ENCODE results near the gene CCSER1. TPM values are rescaled to one million over a fixed set of nuclear protein-coding genes. Genes with fewer than 3 reads are reported as not detected.

The CCSER1 gene
- total RNA-seq, 4 donors from 2014 or later, result 3.6 to 7.0 (median 5.5) TPM

DNA sequence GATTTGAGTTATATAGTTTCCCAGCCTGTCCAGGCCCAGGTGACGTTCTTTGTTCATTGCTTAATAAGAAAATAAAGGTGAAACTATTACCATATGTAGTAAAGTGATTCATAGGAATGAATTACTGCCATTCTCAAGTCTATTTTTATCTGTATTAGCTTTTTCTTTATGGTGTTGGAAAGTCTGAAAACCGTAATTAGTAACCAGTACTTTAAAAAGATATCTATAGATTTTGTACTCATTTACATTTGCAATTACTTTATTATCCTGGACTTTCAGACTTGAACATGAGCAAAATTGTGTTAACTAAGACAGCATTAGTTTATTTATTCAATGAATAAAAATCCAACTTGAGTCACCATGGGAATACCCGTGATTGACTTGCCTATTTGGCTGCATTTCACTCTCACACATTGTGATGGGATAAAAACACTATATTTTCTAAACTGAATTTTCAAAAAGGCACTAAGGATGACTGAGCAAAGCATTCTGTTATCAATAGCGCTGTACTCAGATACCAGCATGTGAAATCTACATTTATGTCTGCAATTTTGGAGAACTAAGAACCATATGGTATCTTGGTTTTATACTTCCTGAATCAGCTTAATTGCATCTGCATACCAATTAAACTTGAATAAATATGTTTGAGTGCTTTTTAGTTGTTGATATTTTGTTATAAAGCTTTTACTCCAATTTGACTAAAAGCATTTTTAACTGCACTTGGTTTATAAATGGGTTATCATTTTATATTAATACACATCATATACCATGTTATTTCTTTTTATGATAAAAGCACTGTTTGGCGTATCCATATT lies 154.6 kb downstream of the CCSER1 start:
- Histone ChIP-seq H3K9me3 (no peaks in the 10 kb centered on the region), H3K36me3 (no peaks in the 10 kb centered on the region), H3K4me1 (no peaks in the 10 kb centered on the region), H3K4me3 (no peak overlapping the region), H3K27ac (replicated peaks in 1 of 4) (no peak overlapping the region), H3K27me3 (no peaks in the 10 kb centered on the region)
- DNase-seq (ENCODE audit: extremely low spot score), result no peak
- 80% methylated on average over 5 of the region's 5 CpGs for WGBS
- intact Hi-C loops (cut with DNase I), result no loop called here
- TF ChIP-seq POLR2AphosphoS5 (IDR thresholded peaks at IDR 0.05), result no peak
- TF ChIP-seq POLR2A (IDR thresholded peaks at IDR 0.05; ENCODE audit: low read depth), result no peak
- TF ChIP-seq, protein P1, sequence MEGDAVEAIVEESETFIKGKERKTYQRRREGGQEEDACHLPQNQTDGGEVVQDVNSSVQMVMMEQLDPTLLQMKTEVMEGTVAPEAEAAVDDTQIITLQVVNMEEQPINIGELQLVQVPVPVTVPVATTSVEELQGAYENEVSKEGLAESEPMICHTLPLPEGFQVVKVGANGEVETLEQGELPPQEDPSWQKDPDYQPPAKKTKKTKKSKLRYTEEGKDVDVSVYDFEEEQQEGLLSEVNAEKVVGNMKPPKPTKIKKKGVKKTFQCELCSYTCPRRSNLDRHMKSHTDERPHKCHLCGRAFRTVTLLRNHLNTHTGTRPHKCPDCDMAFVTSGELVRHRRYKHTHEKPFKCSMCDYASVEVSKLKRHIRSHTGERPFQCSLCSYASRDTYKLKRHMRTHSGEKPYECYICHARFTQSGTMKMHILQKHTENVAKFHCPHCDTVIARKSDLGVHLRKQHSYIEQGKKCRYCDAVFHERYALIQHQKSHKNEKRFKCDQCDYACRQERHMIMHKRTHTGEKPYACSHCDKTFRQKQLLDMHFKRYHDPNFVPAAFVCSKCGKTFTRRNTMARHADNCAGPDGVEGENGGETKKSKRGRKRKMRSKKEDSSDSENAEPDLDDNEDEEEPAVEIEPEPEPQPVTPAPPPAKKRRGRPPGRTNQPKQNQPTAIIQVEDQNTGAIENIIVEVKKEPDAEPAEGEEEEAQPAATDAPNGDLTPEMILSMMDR (IDR thresholded peaks at IDR 0.05), result no peak
- no peak for TF ChIP-seq EP300 (IDR thresholded peaks at IDR 0.05)

DNA sequence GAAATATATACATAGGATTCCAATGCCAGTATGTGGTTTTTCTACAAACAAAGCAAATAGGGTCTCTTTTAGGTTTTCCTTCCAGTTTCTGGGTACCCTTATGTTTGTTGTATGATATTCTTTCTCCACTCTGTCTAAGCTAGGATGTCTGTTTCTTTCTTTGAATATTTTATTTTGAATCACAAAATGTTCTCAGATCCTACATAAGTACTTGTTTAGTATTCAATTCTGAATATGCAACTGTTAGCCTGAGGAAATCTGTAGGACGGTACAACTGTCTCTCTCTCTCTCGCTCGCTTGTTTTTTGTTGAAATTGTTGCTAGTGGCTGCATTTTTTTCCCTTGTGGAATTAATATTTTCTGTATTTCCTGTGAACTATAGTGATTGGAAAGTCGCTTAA lies 163.2 kb downstream of the CCSER1 start:
- no peak overlapping the region for H3K27ac ChIP-seq (replicated peaks in 1 of 4)
- DNase-seq (ENCODE audit: extremely low spot score), result no peak
- H3K9me3 ChIP-seq, result no peaks in the 10 kb centered on the region
- H3K27me3 ChIP-seq, result no peaks in the 10 kb centered on the region
- no peak overlapping the region for H3K4me3 ChIP-seq
- TF ChIP-seq POLR2A (IDR thresholded peaks at IDR 0.05; ENCODE audit: low read depth) (no peak), POLR2AphosphoS5 (IDR thresholded peaks at IDR 0.05) (no peak), EP300 (IDR thresholded peaks at IDR 0.05) (no peak)
- TF ChIP-seq, protein P1 (IDR thresholded peaks at IDR 0.05), result no peak
- intact Hi-C loops (cut with DNase I), result loop anchor here (10.0 kb wide), 1 partner anchor 166 kb away; the partner anchor contains the start of gene CCSER1
- no peaks in the 10 kb centered on the region for H3K4me1 ChIP-seq
- 83% methylated on average over 4 of the region's 4 CpGs for WGBS
- H3K36me3 ChIP-seq, result no peaks in the 10 kb centered on the region

DNA sequence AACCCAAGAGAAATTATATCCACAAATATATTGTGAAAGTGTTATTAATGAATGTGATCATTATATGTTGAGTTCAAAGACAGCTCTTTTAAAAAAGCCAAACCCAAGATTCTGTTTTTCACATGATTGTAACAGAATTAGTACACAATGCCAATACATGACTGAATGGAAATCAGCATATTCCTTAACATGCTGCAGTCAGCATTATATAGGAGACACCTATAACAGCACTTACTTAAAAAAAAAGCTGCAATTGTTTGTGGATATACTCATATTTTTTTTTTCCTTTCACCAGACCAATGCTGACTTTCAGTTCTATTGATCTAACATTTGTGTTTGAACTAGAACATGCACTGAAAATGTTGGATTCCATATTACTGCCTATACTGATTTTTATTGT lies 165.2 kb downstream of the CCSER1 start:
- intact Hi-C loops (cut with DNase I), result loop anchor here (10.0 kb wide), 1 partner anchor 168 kb away; the partner anchor contains the start of gene CCSER1
- no peak for DNase-seq (ENCODE audit: extremely low spot score)
- H3K27me3 ChIP-seq, result no peaks in the 10 kb centered on the region
- H3K36me3 ChIP-seq, result no peaks in the 10 kb centered on the region
- H3K4me1 ChIP-seq, result no peaks in the 10 kb centered on the region
- H3K27ac ChIP-seq (replicated peaks in 1 of 4), result no peak overlapping the region
- no peaks in the 10 kb centered on the region for H3K9me3 ChIP-seq
- H3K4me3 ChIP-seq, result no peak overlapping the region
- TF ChIP-seq POLR2AphosphoS5 (IDR thresholded peaks at IDR 0.05), result no peak
- TF ChIP-seq EP300 (IDR thresholded peaks at IDR 0.05), result no peak
- TF ChIP-seq, protein P1 (IDR thresholded peaks at IDR 0.05), result no peak
- no peak for TF ChIP-seq POLR2A (IDR thresholded peaks at IDR 0.05; ENCODE audit: low read depth)

DNA sequence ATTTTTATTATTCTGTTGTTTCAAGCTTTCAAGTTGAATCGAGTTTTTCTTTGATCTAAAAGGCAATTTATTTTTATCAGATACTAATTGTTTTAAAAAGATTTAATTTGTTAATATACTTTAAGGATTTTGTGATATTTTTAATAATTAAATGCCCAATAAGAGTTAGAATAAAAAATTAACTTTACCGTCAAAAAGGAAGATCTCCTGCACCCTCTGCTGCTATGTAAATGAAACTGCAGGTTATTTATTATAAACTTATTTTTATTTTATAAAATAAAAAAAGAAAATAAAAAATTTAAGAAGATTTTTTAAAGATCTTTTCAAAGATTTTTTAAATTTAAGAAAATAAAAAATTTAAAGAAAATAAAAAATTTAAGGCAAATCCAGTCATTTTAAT lies 166.1 kb downstream of the CCSER1 start:
- Histone ChIP-seq H3K4me1 (no peaks in the 10 kb centered on the region), H3K36me3 (no peaks in the 10 kb centered on the region), H3K4me3 (no peak overlapping the region), H3K27ac (replicated peaks in 1 of 4) (no peak overlapping the region), H3K27me3 (no peaks in the 10 kb centered on the region), H3K9me3 (no peaks in the 10 kb centered on the region)
- intact Hi-C loops (cut with DNase I), result loop anchor here (10.0 kb wide), 1 partner anchor 169 kb away; the partner anchor contains the start of gene CCSER1
- no peak for DNase-seq (ENCODE audit: extremely low spot score)
- TF ChIP-seq EP300 (IDR thresholded peaks at IDR 0.05) (no peak), POLR2A (IDR thresholded peaks at IDR 0.05; ENCODE audit: low read depth) (no peak)
- TF ChIP-seq, protein P1 (IDR thresholded peaks at IDR 0.05), result peak in 2 of 3 experiments; percentile 38
- 30% methylated on average over 2 of the region's 2 CpGs for WGBS

Data from esophagus muscularis mucosa (tissue), 4 donors.